A549 (cell line): ENCODE data around the gene PUM1.

ENCODE experiments used
- CEBPB ChIP-seq, 2 experiments: fragments of >200 bp in 1 of 2; sonication (Bioruptor Twin) in 1 of 2; formaldehyde crosslinking in 1 of 2; IDR thresholded peaks; 2 replicates each; pipeline ENCODE4 v1.6.1; 2012 to 2016
- CHD4 ChIP-seq: fragments of 200-600 bp; sonication (generic); IDR thresholded peaks from 2 replicates; pipeline ENCODE4 v1.6.1; 2016; ENCODE audit warnings: antibody characterized with exemption, mild to moderate bottlenecking, borderline replicate concordance
- GATA3 ChIP-seq: IDR thresholded peaks from 2 replicates; pipeline ENCODE4 v1.6.1; 2012; ENCODE audit warnings: borderline replicate concordance
- JUNB ChIP-seq: fragments of >200 bp; sonication (Bioruptor Twin); formaldehyde crosslinking; IDR thresholded peaks from 2 replicates; pipeline ENCODE4 v1.6.1; 2016
- RAD21 ChIP-seq, 2 experiments: fragments of >200 bp in 1 of 2; sonication (Bioruptor Twin) in 1 of 2; formaldehyde crosslinking in 1 of 2; IDR thresholded peaks in 1 of 2; conservative IDR thresholded peaks in 1 of 2; 2 replicates in 1 of 2; 3 replicates in 1 of 2; pipeline ENCODE4 v1.6.1; 2012 to 2018; ENCODE audit warnings: inconsistent platforms in 1 of 2
- RARB ChIP-seq: fragments of 250-450 bp; sonication (Bioruptor Pico); IDR thresholded peaks from 2 replicates; pipeline ENCODE4 v1.8.0; 2021; ENCODE audit warnings: mild to moderate bottlenecking, moderate library complexity
- RFX5 ChIP-seq: fragments of 450-650 bp; IDR thresholded peaks from 2 replicates; pipeline ENCODE4 v1.7.1; 2014; ENCODE audit warnings: antibody characterized with exemption, mild to moderate bottlenecking, moderate library complexity
- RNF2 ChIP-seq: fragments of 200-600 bp; sonication (generic); IDR thresholded peaks from 2 replicates; pipeline ENCODE4 v1.6.1; 2016; ENCODE audit warnings: low read depth, mild to moderate bottlenecking, antibody characterized with exemption, moderate library complexity, borderline replicate concordance
- SREBF2 ChIP-seq: fragments of 450-650 bp; IDR thresholded peaks from 2 replicates; pipeline ENCODE4 v1.6.1; 2014; ENCODE audit warnings: mild to moderate bottlenecking, moderate library complexity
- TF ChIP-seq, protein P1 (sequence below): fragments of >200 bp; sonication (Bioruptor Twin); formaldehyde crosslinking; IDR thresholded peaks from 3 replicates; pipeline ENCODE4 v1.5.1; 2016
- TF ChIP-seq, protein P2 (sequence below): IDR thresholded peaks from 2 replicates; pipeline ENCODE4 v1.6.1; 2012
- TF ChIP-seq, protein P3 (sequence below): fragments of 250-450 bp; sonication (Bioruptor Pico); IDR thresholded peaks from 2 replicates; pipeline ENCODE4 v1.5.0; 2020; ENCODE audit warnings: low read depth, mild to moderate bottlenecking, moderate library complexity
- TF ChIP-seq, protein P4 (sequence below): fragments of 200-600 bp; sonication (generic); IDR thresholded peaks from 2 replicates; pipeline ENCODE4 v1.6.1; 2016; ENCODE audit warnings: antibody characterized with exemption, mild to moderate bottlenecking, moderate library complexity

DNA sequence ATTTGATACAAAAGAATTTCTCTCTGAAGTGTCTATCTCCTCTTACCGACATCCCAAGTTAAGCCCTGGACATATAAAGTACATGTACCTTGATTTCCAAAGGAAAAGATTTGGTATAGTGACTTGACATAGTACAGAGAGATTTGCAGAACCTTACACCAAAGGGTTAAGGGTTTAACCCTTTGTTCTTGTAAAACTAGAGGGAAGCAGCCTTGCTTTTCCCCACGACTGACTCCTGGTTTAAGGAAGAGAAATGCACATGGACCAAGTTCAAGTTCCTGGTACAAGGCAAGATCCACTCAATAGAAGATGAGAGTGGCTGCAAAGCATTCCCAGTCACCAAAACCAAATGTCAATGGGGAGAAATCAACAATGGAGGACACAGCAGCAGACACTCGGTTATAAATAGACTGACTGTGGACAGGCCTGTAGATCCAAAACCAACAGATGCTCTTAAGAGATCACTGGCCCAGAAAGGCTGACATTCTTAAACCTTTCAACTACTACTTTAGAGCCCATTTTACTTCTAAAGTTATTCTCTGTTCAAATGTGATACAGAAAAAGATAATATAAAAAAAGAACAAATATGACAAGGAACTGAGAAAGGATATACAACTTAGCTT, 69.4 kb downstream of the PUM1 start:
- TF ChIP-seq, protein P1, sequence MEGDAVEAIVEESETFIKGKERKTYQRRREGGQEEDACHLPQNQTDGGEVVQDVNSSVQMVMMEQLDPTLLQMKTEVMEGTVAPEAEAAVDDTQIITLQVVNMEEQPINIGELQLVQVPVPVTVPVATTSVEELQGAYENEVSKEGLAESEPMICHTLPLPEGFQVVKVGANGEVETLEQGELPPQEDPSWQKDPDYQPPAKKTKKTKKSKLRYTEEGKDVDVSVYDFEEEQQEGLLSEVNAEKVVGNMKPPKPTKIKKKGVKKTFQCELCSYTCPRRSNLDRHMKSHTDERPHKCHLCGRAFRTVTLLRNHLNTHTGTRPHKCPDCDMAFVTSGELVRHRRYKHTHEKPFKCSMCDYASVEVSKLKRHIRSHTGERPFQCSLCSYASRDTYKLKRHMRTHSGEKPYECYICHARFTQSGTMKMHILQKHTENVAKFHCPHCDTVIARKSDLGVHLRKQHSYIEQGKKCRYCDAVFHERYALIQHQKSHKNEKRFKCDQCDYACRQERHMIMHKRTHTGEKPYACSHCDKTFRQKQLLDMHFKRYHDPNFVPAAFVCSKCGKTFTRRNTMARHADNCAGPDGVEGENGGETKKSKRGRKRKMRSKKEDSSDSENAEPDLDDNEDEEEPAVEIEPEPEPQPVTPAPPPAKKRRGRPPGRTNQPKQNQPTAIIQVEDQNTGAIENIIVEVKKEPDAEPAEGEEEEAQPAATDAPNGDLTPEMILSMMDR = no peak
- TF ChIP-seq RNF2 (no peak), CHD4 (no peak), RFX5 (no peak), RAD21 (conservative IDR thresholded peaks at IDR 0.05 in 1 of 2, IDR thresholded peaks at IDR 0.05 in 1 of 2) (no peak), JUNB (no peak), SREBF2 (no peak), GATA3 (no peak), RARB (CRISPR knock-in tag) (no peak), CEBPB (IDR thresholded peaks at IDR 0.05) (no peak)
- TF ChIP-seq, protein P2, sequence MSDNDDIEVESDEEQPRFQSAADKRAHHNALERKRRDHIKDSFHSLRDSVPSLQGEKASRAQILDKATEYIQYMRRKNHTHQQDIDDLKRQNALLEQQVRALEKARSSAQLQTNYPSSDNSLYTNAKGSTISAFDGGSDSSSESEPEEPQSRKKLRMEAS = no peak
- TF ChIP-seq, protein P3, sequence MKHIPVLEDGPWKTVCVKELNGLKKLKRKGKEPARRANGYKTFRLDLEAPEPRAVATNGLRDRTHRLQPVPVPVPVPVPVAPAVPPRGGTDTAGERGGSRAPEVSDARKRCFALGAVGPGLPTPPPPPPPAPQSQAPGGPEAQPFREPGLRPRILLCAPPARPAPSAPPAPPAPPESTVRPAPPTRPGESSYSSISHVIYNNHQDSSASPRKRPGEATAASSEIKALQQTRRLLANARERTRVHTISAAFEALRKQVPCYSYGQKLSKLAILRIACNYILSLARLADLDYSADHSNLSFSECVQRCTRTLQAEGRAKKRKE (CRISPR knock-in tag) = no peak
- TF ChIP-seq, protein P4, sequence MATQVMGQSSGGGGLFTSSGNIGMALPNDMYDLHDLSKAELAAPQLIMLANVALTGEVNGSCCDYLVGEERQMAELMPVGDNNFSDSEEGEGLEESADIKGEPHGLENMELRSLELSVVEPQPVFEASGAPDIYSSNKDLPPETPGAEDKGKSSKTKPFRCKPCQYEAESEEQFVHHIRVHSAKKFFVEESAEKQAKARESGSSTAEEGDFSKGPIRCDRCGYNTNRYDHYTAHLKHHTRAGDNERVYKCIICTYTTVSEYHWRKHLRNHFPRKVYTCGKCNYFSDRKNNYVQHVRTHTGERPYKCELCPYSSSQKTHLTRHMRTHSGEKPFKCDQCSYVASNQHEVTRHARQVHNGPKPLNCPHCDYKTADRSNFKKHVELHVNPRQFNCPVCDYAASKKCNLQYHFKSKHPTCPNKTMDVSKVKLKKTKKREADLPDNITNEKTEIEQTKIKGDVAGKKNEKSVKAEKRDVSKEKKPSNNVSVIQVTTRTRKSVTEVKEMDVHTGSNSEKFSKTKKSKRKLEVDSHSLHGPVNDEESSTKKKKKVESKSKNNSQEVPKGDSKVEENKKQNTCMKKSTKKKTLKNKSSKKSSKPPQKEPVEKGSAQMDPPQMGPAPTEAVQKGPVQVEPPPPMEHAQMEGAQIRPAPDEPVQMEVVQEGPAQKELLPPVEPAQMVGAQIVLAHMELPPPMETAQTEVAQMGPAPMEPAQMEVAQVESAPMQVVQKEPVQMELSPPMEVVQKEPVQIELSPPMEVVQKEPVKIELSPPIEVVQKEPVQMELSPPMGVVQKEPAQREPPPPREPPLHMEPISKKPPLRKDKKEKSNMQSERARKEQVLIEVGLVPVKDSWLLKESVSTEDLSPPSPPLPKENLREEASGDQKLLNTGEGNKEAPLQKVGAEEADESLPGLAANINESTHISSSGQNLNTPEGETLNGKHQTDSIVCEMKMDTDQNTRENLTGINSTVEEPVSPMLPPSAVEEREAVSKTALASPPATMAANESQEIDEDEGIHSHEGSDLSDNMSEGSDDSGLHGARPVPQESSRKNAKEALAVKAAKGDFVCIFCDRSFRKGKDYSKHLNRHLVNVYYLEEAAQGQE = no peak
